IMR-90 (cell line): ENCODE data around the gene CAMTA2. TPM values are rescaled to one million over a fixed set of nuclear protein-coding genes. Genes with fewer than 3 reads are reported as not detected.

Experiments used
- ATAC-seq: fragments of 200-7000 bp; cut with Tn5 transposase; 2 replicates; pipeline ENCODE4 v1.9.1; 2020; ENCODE audit warnings: low read depth, mild to moderate bottlenecking, moderate library complexity
- BruUV-seq: library from RNA; stranded (reverse); fragments of 400-500 nt; replicated peaks from 2 replicates; lab custom pipeline; 2021; lab: Mats Ljungman, UMichigan
- CTCF ChIA-PET: fragments of 300-600 bp; formaldehyde crosslinking; extraction: SDS; loops from one replicate; lab custom pipeline; 2021; ENCODE audit warnings: antibody characterized with exemption; lab: Yijun Ruan, JAX
- POLR2A ChIA-PET: fragments of 300-600 bp; sonication (Branson Sonifier 250); formaldehyde crosslinking; loops from one replicate; lab custom pipeline; 2022; ENCODE audit warnings: antibody characterized with exemption; ENCODE audit not compliant: unreplicated experiment; lab: Charles Lee
- DNase-seq: peaks from one replicate; pipeline ENCODE4 v3.0.0; 2013
- H2AFZ ChIP-seq: replicated peaks from 2 replicates; pipeline ENCODE3; 2013; ENCODE audit warnings: low read length, mild to moderate bottlenecking; ENCODE audit not compliant: poor library complexity
- H2AK5ac ChIP-seq: 2 replicates; pipeline ENCODE4 v1.6.1; 2013; ENCODE audit warnings: low read depth, low read length, inconsistent platforms
- H2AK9ac ChIP-seq: replicated peaks from 2 replicates; pipeline ENCODE3; 2013; ENCODE audit warnings: mild to moderate bottlenecking, low read depth, low read length, moderate library complexity; ENCODE audit not compliant: poor library complexity
- H2BK120ac ChIP-seq: 2 replicates; pipeline ENCODE4 v1.6.1; 2013; ENCODE audit warnings: low read depth, low read length, inconsistent platforms
- H2BK15ac ChIP-seq: 3 replicates; pipeline ENCODE4 v1.6.1; 2013; ENCODE audit warnings: low read depth, low read length, inconsistent platforms
- H2BK20ac ChIP-seq: 2 replicates; pipeline ENCODE4 v1.6.1; 2013; ENCODE audit warnings: low read depth, mild to moderate bottlenecking, inconsistent platforms, low read length, moderate library complexity
- H2BK5ac ChIP-seq: 2 replicates; pipeline ENCODE4 v1.6.1; 2013; ENCODE audit warnings: mild to moderate bottlenecking, low read depth, low read length, inconsistent platforms; ENCODE audit not compliant: poor library complexity, severe bottlenecking
- H3K14ac ChIP-seq: replicated peaks from 2 replicates; pipeline ENCODE4 v1.6.1; 2013; ENCODE audit warnings: low read depth, low read length, inconsistent platforms
- H3K18ac ChIP-seq: 2 replicates; pipeline ENCODE4 v1.6.1; 2013; ENCODE audit warnings: low read depth, low read length, control low read depth
- H3K23ac ChIP-seq: 2 replicates; pipeline ENCODE4 v1.6.1; 2013; ENCODE audit warnings: low read depth, low read length, inconsistent platforms
- H3K27ac ChIP-seq: 2 replicates; pipeline ENCODE4 v1.5.1; 2013; ENCODE audit warnings: mild to moderate bottlenecking, control low read depth, low read length; ENCODE audit not compliant: insufficient read depth
- H3K27me3 ChIP-seq: 2 replicates; pipeline ENCODE4 v1.6.1; 2013; ENCODE audit warnings: low read length; ENCODE audit not compliant: control insufficient read depth, insufficient read depth
- H3K36me3 ChIP-seq: 2 replicates; pipeline ENCODE4 v1.6.1; 2013; ENCODE audit warnings: low read length, mixed read lengths; ENCODE audit not compliant: control insufficient read depth, insufficient read depth
- H3K4ac ChIP-seq: 2 replicates; pipeline ENCODE4 v1.6.1; 2013; ENCODE audit warnings: low read depth, low read length, inconsistent platforms
- H3K4me1 ChIP-seq: 2 replicates; pipeline ENCODE4 v1.6.1; 2013; ENCODE audit warnings: low read length, mixed read lengths; ENCODE audit not compliant: control insufficient read depth, insufficient read depth
- H3K4me2 ChIP-seq: 2 replicates; pipeline ENCODE4 v1.6.1; 2013; ENCODE audit warnings: low read depth, mild to moderate bottlenecking, control low read depth, low read length, moderate library complexity
- H3K4me3 ChIP-seq: 2 replicates; pipeline ENCODE4 v1.5.1; 2013; ENCODE audit warnings: low read depth, mild to moderate bottlenecking, control low read depth, low read length, moderate library complexity; ENCODE audit not compliant: insufficient read depth
- H3K56ac ChIP-seq: 2 replicates; pipeline ENCODE4 v1.6.1; 2013; ENCODE audit warnings: low read length, inconsistent platforms; ENCODE audit not compliant: insufficient read depth; ENCODE audit errors: extremely low read depth
- H3K79me1 ChIP-seq, 2 experiments: 2 replicates each; pipeline ENCODE4 v1.6.1; 2013; ENCODE audit warnings: low read length in 2 of 2, inconsistent platforms in 1 of 2, low read depth in 1 of 2
- H3K9ac ChIP-seq: 2 replicates; pipeline ENCODE4 v1.6.1; 2013; ENCODE audit warnings: low read depth, low read length, control low read depth
- H3K9me1 ChIP-seq: 2 replicates; pipeline ENCODE4 v1.6.1; 2013; ENCODE audit warnings: low read length, inconsistent platforms; ENCODE audit not compliant: insufficient read depth
- H3K9me3 ChIP-seq: 2 replicates; pipeline ENCODE4 v1.6.1; 2013; ENCODE audit warnings: low read length; ENCODE audit not compliant: control insufficient read depth, insufficient read depth
- H4K20me1 ChIP-seq: 2 replicates; pipeline ENCODE4 v1.6.1; 2013; ENCODE audit warnings: low read length, inconsistent platforms; ENCODE audit not compliant: insufficient read depth
- H4K5ac ChIP-seq: 2 replicates; pipeline ENCODE4 v1.6.1; 2013; ENCODE audit warnings: mild to moderate bottlenecking, low read depth, low read length, control low read depth
- H4K8ac ChIP-seq, 2 experiments: 2 replicates each; pipeline ENCODE4 v1.6.1; 2013; ENCODE audit warnings: low read depth in 2 of 2, low read length in 2 of 2, control low read depth in 1 of 2, inconsistent platforms in 1 of 2
- H4K91ac ChIP-seq: 2 replicates; pipeline ENCODE4 v1.6.1; 2013; ENCODE audit warnings: low read depth, low read length, inconsistent platforms; ENCODE audit not compliant: insufficient read depth
- BHLHE40 ChIP-seq: fragments of 150-350 bp; IDR thresholded peaks from 2 replicates; pipeline ENCODE4 v1.6.1; 2016; ENCODE audit warnings: mild to moderate bottlenecking, low read depth, low read length
- CEBPB ChIP-seq: IDR thresholded peaks from 2 replicates; pipeline ENCODE4 v1.6.1; 2012; ENCODE audit warnings: low read depth, low read length, improper control_type of control experiment
- CTCF ChIP-seq: conservative IDR thresholded peaks from 2 replicates; pipeline ENCODE4 v1.5.1; 2012; ENCODE audit warnings: mild to moderate bottlenecking, low read depth, low read length, improper control_type of control experiment
- ELK1 ChIP-seq: fragments of 150-350 bp; IDR thresholded peaks from 2 replicates; pipeline ENCODE4 v1.6.1; 2016; ENCODE audit warnings: low read depth, mild to moderate bottlenecking, low read length, moderate library complexity, borderline replicate concordance
- FOS ChIP-seq: fragments of 150-350 bp; IDR thresholded peaks from 2 replicates; pipeline ENCODE4 v1.6.1; 2016; ENCODE audit warnings: low read depth, low read length
- MAFK ChIP-seq: IDR thresholded peaks from 2 replicates; pipeline ENCODE4 v1.6.1; 2012; ENCODE audit warnings: low read depth, low read length, improper control_type of control experiment
- MAZ ChIP-seq: IDR thresholded peaks from 2 replicates; pipeline ENCODE4 v1.6.1; 2012; ENCODE audit warnings: low read depth, mild to moderate bottlenecking, low read length, improper control_type of control experiment, moderate library complexity, borderline replicate concordance
- POLR2A ChIP-seq: IDR thresholded peaks from 2 replicates; pipeline ENCODE4 v1.6.1; 2012; ENCODE audit warnings: mild to moderate bottlenecking, low read depth, low read length
- RAD21 ChIP-seq: IDR thresholded peaks from 2 replicates; pipeline ENCODE4 v1.6.1; 2012; ENCODE audit warnings: low read length, improper control_type of control experiment
- RCOR1 ChIP-seq: IDR thresholded peaks from 2 replicates; pipeline ENCODE4 v1.6.1; 2012; ENCODE audit warnings: mild to moderate bottlenecking, low read length, improper control_type of control experiment; ENCODE audit not compliant: insufficient replicate concordance
- RFX5 ChIP-seq: IDR thresholded peaks from 2 replicates; pipeline ENCODE4 v1.8.0; 2012; ENCODE audit warnings: low read depth, mild to moderate bottlenecking, low read length, moderate library complexity
- SMC3 ChIP-seq: fragments of 150-350 bp; IDR thresholded peaks from 2 replicates; pipeline ENCODE4 v1.6.1; 2016; ENCODE audit warnings: low read depth, mild to moderate bottlenecking, antibody characterized with exemption, low read length, moderate library complexity
- WGBS, 2 experiments: methylation state at CpG; one replicate each; pipeline versions ENCODE4 v1.1.5 to v1.1.7; 2013; ENCODE audit warnings: missing lambda C conversion rate in 2 of 2; ENCODE audit not compliant: insufficient read length in 1 of 2; ENCODE audit errors: extremely low coverage in 2 of 2; 5-methylcytosine and 5-hydroxymethylcytosine counted together
- dilution Hi-C: fragments of 300-500 bp; cut with HindIII; formaldehyde crosslinking; loops from one replicate; pipeline ENCODE4 v1.14.3; 2018; ENCODE audit warnings: low sequenced_read_pairs; ENCODE audit not compliant: unreplicated experiment
- in situ Hi-C: fragments of 300-500 bp; cut with MboI; formaldehyde crosslinking; loops from 3 replicates; pipeline ENCODE4 v1.14.3; 2019; ENCODE audit warnings: low sequenced_read_pairs, inconsistent platforms, mixed read lengths
- intact Hi-C: fragments of 100-400 bp; cut with micrococcal nuclease; formaldehyde crosslinking; loops from 2 replicates; pipeline ENCODE4 v1.10.0; 2022
- polyA plus RNA-seq, 3 experiments: library from polyadenylated mRNA; depleted of rRNA; stranded (reverse); fragments of >200 nt; gene quantifications; 2 replicates each; pipeline ENCODE4 v1.2.3, GENCODE V29; 2012; ENCODE audit warnings: low replicate concordance in 1 of 3
- total RNA-seq: library from RNA; depleted of rRNA; stranded (reverse); fragments of >200 nt; gene quantifications from 2 replicates; pipeline ENCODE4 v1.2.3, GENCODE V29; 2012
- TF ChIP-seq, protein P1 (sequence below): fragments of 150-350 bp; IDR thresholded peaks from 2 replicates; pipeline ENCODE4 v1.6.1; 2017; ENCODE audit warnings: mild to moderate bottlenecking, antibody characterized with exemption, low read length, low read depth

CAMTA2 gene
- total and polyA plus RNA-seq, 2 of the 4 experiments (the other 2 are of a cell fraction): 1.4 to 54.7 TPM

- Histone ChIP-seq H3K9ac (peak overlapping the region; percentile 97), H3K4ac (peak overlapping the region; percentile 74), H3K14ac (peak overlapping the region; percentile 95; the same call in 1 of the 2 replicates), H2BK120ac (no peak overlapping the region), H3K23ac (peak overlapping the region; percentile 65), H3K4me3 (no peak overlapping the region), H3K18ac (no peak overlapping the region), H3K4me2 (peak overlapping the region; percentile 78), H3K9me1 (peaks cover 9% of the 10 kb centered on the region; the same call in 1 of the 2 replicates), H3K36me3 (peaks cover 41% of the 10 kb centered on the region), H3K9me3 (no peaks in the 10 kb centered on the region), H2AFZ (no peak overlapping the region), H2BK15ac (no peak overlapping the region), H4K8ac (no peak overlapping the region; a peak in 1 of 4 replicates), H2AK9ac (peak overlapping the region; percentile 46), H2AK5ac (peak overlapping the region; percentile 94), H3K4me1 (peaks cover 16% of the 10 kb centered on the region), H4K91ac (no peak overlapping the region), H3K56ac (peak overlapping the region; percentile 26; the same call in 1 of the 2 replicates), H2BK5ac (peak overlapping the region; percentile 98), H2BK20ac (no peak overlapping the region), H3K79me1 (peaks cover 12 to 47% of the 10 kb centered on the region in 2 experiments; a peak in 3 of 4 replicates), H4K5ac (no peak overlapping the region), H3K27me3 (no peaks in the 10 kb centered on the region), H4K20me1 (peaks cover 66% of the 10 kb centered on the region), H3K27ac (peak overlapping the region; percentile 96)
- no TSS peak for BruUV-seq
- WGBS, 2 experiments: 0 to 100% methylated on average over 1 of the region's 7 CpGs
- in situ Hi-C loops (no loop called here), intact Hi-C loops (no loop called here), dilution Hi-C loops (no loop called here)
- CTCF ChIA-PET: no interaction called here
- ATAC-seq (peak; percentile 10), DNase-seq (peak; percentile 93)
- POLR2A ChIA-PET: interaction anchor here (0.7 to 2.2 kb wide), 3 partner anchors 22 to 52 kb away, joined by 3 to 6 read pairs (median 4); partner anchors contain the start of genes CAMTA2, INCA1 and SPAG7
- TF ChIP-seq BHLHE40 (peak; percentile 57; the same call in 1 of the 2 replicates), CTCF (no peak), RFX5 (no peak), SMC3 (no peak), RCOR1 (no peak), RAD21 (0 out of 2 replicates have a peak, but pooled peaks have one; percentile 8), ELK1 (no peak), MAFK (no peak), CEBPB (peak; percentile 36; the same call in 1 of the 2 replicates), MAZ (peak; percentile 32; the same call in 1 of the 2 replicates), FOS (peak; percentile 98), POLR2A (peak; percentile 34)
- TF ChIP-seq, protein P1, sequence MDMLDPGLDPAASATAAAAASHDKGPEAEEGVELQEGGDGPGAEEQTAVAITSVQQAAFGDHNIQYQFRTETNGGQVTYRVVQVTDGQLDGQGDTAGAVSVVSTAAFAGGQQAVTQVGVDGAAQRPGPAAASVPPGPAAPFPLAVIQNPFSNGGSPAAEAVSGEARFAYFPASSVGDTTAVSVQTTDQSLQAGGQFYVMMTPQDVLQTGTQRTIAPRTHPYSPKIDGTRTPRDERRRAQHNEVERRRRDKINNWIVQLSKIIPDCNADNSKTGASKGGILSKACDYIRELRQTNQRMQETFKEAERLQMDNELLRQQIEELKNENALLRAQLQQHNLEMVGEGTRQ: no peak
Observed at GRCh38 chr17:4945176-4945943, 42.1 kb downstream of the CAMTA2 start.
